HG03575 (cell line): ENCODE results near the gene CFAP46.
"Not testable (repeated sequence)": the region's sequence is repeated elsewhere in the genome, so short reads cannot be mapped to it uniquely, and the experiment has no call there.

ENCODE experiments used
- ATAC-seq: cut with Tn5 transposase; IDR thresholded peaks from one replicate; pipeline ENCODE4 v1.9.1; 2021; ENCODE audit not compliant: unreplicated experiment, insufficient number of reproducible peaks, low FRiP score; ENCODE audit errors: extremely low read depth

The CFAP46 gene

GRCh38 chr10:132807621-132808049, 134.7 kb downstream of the CFAP46 start:
- no peak for ATAC-seq

DNA sequence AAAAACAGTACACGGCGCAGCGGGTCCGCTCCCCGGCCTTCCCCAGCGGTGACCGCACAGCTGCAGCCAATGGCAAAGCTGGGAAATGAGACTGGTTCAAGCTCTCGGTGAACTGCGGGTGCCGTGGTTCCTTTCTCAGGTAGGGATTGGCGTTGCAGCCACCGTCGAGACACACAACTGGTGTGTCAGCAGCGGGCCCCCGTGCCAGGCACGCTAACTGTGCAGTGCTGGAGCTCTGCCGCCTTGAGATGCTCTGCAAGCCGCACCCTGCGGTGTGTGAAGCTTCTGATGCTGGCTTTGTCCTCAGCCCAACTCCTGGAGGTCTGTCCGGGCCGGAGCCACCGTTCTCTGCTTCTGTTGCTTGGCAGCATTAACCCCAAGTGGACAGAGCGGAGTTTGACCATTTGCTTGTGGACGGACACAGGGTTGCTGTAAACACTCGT, 135.8 kb downstream of the CFAP46 start:
- ATAC-seq = no peak

GRCh38 chr10:132806110-132806509, 136.3 kb downstream of the CFAP46 start:
- no peak for ATAC-seq

DNA sequence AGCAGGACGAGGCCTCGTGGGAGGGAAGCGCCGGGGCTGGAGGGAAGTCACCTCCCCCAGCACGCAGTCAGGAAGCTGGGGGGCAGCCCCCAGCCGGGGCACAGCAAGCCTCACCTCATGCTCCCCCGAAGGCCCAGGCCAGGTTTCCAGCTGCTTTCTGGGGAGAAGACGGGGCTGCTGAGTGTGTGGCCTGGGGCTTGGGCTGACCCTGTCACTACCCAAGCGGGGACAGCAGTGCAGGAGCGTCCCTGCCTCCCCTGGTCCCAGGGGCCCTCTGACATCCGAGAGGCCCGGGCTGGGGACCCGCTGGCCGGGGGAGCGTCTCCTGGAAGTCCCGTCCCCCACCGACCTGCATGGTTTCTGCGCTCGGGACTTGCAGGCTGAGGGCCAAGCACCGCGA, 136.8 kb downstream of the CFAP46 start:
- no peak for ATAC-seq

DNA sequence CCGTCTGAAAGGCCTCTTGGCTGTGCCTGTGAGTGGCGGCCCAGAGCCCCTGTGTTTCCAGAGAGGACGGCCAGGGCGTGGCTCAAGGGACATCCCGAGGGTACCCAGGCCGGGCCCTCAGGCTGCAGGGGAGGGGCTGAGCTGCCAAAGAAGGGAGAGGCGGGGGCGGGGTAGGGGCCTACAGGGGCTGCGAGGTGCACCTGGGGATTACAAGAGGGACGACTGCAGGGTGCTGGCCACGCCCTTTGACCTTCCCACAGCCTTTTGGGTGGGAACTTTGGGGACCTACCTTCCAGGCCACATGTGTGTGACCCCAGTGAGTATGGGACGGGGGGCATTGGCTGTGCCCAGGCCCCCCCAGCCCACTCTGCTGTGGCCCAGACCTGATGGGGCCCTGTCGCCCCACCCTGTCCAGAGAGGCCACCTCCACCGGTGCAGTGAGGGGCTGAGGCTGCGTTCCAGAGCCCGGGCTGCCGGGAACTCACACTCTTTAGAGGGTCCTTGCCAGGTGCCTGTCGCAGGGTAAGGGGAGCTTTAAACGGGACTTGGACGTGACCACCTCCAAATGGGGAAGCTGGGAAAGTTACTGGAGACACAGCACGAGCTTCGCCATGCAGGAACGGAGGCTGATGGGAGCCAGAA, 137.5 kb downstream of the CFAP46 start:
- ATAC-seq = no peak

DNA sequence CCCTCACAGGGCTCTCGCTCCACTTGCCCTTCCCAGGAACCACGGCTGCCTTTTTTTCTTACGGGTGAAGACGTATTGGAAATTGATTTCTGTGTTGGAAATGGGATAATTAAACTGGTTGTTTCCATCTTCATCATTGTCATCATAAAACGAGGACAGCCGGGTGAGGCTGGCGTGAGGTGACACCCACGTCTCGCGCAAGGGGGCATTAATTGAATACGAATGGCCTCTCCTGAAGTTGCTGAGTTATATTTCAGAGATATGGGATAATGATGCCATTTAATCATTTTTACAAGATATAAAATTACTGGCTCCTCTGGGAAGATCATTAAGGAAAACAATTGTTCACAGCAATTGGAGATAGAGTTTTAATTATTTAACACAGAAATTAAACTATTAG, 138.1 kb downstream of the CFAP46 start:
- ATAC-seq = no peak

DNA sequence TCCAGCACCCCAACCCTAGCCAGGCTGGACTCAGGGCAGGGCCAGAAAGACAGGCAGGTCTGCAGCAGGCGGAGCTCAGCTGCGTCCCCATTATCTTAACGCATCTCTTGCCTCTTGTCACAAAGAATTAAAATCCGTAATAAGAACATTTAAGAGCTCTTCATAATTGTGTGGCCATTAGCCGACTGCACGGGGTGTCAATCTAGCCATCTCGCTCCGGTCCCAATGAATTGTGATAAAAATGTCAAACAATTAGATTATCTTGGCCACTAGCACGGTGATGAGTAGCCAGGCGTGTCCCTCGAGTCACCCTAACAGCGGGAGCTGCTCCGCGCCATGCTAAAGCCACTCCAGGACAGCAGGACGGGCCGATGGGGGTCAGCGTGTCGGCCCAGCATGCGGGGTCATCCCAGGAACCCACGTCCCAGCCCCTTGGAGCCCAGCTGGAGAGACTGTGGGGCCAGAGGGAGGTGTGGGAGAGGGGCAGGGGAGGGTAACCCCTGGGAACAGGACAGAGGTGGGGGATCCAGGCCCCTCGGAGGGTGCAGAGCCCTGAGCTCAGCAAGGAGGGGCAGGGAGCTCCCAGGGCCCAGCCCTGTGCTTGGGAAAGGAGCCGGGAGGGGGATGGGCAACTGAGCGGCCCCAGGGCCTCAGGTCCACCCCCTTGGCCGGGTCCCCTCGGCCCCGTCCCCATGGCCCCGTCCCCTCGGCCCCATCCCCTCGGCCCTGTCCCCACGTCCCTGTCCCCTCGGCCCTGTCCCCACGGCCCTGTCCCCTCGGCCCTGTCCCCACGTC, 138.8 kb downstream of the CFAP46 start:
- ATAC-seq = no peak

- no peak for ATAC-seq
These were observed 139.6 kb downstream of the CFAP46 start for GRCh38 chr10:132802694-132803320.

- ATAC-seq = no peak
These were observed 140.3 kb downstream of the CFAP46 start for GRCh38 chr10:132802048-132802447.

DNA sequence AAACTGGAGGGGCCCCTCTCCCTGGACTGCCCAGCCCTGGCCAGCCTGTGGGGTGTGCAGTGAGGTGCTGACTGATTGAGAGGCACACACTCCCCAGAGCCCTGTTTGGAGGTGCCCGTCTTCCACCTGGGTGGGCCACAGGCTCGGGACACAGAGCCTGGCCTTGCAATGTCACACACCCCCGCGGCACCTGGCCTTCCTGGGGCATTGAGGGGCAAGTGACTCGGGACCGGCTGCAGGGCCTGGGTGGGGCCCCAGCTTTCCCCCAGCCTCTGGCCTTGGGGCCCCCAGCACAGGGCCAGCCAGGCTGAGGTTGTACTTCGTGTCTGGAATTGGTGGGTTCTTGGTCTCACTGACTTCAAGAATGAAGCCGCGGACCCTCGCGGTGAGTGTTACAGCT, 142.5 kb downstream of the CFAP46 start:
- no peak for ATAC-seq

DNA sequence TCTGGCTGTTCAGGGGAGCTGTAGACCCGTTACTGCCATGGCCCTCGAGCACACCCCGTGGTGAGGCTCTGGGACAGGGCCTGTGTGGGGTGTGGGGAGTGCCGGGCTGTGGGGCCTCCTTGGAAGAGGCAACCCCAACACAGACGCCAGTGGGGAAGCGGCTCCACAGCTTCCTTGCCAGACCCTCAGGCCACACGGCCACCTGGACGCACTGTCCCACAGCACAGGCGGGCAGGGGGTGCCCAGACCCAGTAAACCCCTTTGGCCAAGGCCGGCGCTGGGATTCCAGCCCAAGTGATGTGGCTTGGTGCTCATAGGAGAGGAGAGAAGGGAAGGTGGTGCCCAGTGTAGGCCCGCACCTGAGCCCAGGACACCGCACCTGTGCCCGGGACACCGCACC, 143.5 kb downstream of the CFAP46 start:
- ATAC-seq = no peak

GRCh38 chr10:132798403-132798802, 144.0 kb downstream of the CFAP46 start:
- no peak for ATAC-seq

DNA sequence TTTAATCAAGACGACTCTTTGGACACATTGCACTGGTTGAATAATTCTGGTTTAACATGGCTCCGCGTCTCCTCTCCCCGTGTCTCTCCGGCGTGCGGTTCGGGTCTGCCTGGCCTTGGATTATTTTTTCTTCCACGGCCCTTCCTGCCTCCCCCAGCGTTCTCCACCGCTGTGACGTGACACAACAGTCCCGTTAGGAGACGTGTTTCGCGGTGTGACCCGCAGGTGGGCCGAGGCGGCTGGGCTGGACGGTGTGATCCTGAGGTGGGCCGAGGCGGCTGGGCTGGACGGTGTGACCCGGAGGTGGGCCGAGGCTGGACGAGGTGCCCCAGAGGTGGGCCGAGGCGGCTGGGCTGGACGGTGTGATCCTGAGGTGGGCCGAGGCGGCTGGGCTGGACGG, 144.4 kb downstream of the CFAP46 start:
- ATAC-seq = not testable (repeated sequence)

DNA sequence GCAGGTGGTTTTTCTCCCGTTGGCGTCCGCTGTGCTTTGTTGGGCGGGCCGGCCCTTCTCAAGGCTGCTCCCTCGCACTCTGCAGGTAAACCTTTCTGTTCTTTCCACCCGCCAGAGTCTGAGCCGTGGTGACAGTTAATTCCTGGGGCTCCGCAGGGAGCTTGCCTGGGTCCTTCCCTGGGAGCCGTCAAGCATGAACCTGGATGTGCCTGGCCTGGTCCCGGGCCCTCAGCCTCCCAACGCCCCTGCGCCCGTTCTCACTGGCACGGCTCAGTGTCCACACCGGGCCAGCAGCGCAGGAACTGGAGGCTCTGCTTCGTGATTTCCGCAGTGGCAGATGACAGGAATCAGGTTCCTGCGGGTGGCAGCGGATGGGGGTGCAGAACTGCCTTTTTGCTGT, 145.5 kb downstream of the CFAP46 start:
- no peak for ATAC-seq

GRCh38 chr10:132793871-132794849, 148.2 kb downstream of the CFAP46 start:
- ATAC-seq = no peak

DNA sequence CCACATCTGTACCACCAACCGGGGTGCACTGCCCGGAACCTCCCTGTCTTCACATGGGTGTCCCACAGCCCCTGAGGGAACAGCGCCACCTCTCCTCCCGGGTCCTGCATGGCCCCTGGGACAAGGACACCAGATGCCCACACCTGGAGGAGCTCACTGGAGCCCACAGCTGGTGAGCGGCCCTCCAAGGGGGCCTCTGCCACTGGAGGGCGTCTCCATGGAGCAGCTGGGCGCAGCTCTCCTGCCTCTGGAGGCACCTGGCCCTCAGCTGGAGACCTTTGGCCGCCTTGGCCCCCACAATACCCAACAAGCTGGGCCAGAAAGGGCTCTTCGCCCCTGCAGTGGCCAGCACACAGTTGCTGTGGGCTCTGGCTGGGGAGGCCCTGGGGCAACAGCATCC, 149.2 kb downstream of the CFAP46 start:
- no peak for ATAC-seq

DNA sequence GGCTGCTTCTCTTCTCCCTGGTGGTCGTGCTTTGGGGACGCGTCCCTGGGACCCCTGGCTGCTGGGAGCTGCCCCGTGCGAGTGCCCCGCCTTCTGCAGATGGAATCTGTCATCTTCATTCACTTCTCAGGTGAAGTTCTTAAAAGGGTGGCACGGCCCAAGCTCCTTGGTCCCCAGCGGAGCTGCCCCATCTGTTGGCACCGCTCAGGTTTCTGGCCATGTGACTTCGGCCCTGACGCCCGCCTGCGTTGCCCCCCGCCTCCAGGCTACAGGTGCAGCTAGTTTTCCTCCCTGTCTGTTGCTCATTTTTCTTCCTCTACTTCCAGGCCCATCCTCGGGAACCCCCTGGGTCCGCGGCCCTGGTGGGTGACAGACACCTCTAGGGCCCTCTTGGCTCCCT, 149.6 kb downstream of the CFAP46 start:
- ATAC-seq = no peak

- not testable (repeated sequence) for ATAC-seq
These were observed 150.3 kb downstream of the CFAP46 start for GRCh38 chr10:132792099-132792498.
